ENCODE measurements around the gene SURF1. TPM values are rescaled to one million over a fixed set of nuclear protein-coding genes. Genes with fewer than 3 reads are reported as not detected.

The SURF1 gene
- total and polyA plus RNA-seq, 9 of the 15 experiments (the other 6 are each of a cell fraction or from before 2014, with no cell fraction given): 16.1 to 31.3 (median 20.9) TPM

DNA sequence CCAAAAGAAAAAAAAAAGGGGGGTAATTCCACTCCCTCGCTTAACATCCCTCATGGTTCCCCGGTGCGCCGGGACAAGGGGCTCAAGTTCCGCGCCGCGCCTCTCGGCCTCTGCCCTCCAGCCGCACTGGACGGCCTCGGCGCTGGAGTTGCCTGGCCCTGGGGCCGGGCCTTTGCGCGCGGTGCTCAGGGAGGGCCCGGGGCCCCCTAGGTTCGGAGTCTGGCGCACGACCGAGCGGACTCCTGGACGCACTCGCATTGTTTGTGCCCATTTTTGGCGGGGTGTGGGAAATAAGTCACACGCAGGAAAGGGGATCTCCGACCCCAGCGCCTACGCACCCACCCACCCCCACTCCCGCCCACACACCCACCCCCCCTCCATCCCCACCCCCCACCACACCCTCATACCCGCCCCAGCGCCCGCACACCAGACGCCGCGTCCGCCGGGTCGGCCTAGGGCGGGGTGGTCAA is 8.7 kb downstream of the SURF1 start (continued):
- peak; percentile 77 for TF ChIP-seq PRDM10 (IDR thresholded peaks at IDR 0.05; ENCODE audit: partially characterized antibody)
- no peak for TF ChIP-seq TCF7 (IDR thresholded peaks at IDR 0.05; ENCODE audit: borderline replicate concordance)
- TF ChIP-seq ZBTB7A (IDR thresholded peaks at IDR 0.05; ENCODE audit: borderline replicate concordance, control insufficient read depth, low read depth, low read length): peak; percentile 51; the same call in 1 of the 2 replicates
- TF ChIP-seq CC2D1A (IDR thresholded peaks at IDR 0.05): no peak
- TF ChIP-seq ZNF324 (CRISPR knock-in tag; IDR thresholded peaks at IDR 0.05): no peak
- TF ChIP-seq ZNF165 (CRISPR knock-in tag; IDR thresholded peaks at IDR 0.05; ENCODE audit: borderline replicate concordance): no peak
- TF ChIP-seq ZKSCAN8 (CRISPR knock-in tag; IDR thresholded peaks at IDR 0.05): no peak
- TF ChIP-seq ZFP1 (CRISPR knock-in tag; IDR thresholded peaks at IDR 0.05): no peak
- no peak for TF ChIP-seq ZNF232 (CRISPR knock-in tag; IDR thresholded peaks at IDR 0.05)
- TF ChIP-seq HDAC6 (IDR thresholded peaks at IDR 0.05; ENCODE audit: low read depth, low read length): no peak
- no peak for TF ChIP-seq RBM22 (IDR thresholded peaks at IDR 0.05; ENCODE audit: low read depth, low read length, poor library complexity, severe bottlenecking)
- TF ChIP-seq FOS (IDR thresholded peaks at IDR 0.05; ENCODE audit: extremely low read depth, insufficient read length): no peak
- no peak for TF ChIP-seq CBX3 (IDR thresholded peaks at IDR 0.05; ENCODE audit: borderline replicate concordance in 1 of 2, low read length in 2 of 2)
- TF ChIP-seq, protein P1, sequence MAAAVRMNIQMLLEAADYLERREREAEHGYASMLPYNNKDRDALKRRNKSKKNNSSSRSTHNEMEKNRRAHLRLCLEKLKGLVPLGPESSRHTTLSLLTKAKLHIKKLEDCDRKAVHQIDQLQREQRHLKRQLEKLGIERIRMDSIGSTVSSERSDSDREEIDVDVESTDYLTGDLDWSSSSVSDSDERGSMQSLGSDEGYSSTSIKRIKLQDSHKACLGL (CRISPR knock-in tag; IDR thresholded peaks at IDR 0.05; ENCODE audit: borderline replicate concordance, poor library complexity, severe bottlenecking): no peak
- TF ChIP-seq MCM5 (IDR thresholded peaks at IDR 0.05; ENCODE audit: low read depth): no peak
- no peak for TF ChIP-seq ZKSCAN3 (CRISPR knock-in tag; IDR thresholded peaks at IDR 0.05)
- TF ChIP-seq MTA2 (IDR thresholded peaks at IDR 0.05; ENCODE audit: low read depth): no peak
- TF ChIP-seq DMBX1 (CRISPR knock-in tag; IDR thresholded peaks at IDR 0.05; ENCODE audit: borderline replicate concordance): no peak
- TF ChIP-seq CCNT2 (IDR thresholded peaks at IDR 0.05; ENCODE audit: borderline replicate concordance, extremely low read depth, insufficient read length, low read depth, low read length): peak; percentile 5
- TF ChIP-seq E2F4 (CRISPR knock-in tag; IDR thresholded peaks at IDR 0.05; ENCODE audit: low read depth): no peak
